ENCODE results near the gene CLIP1.

CLIP1 gene

GRCh38 chr12:122276242-122276641, 146.2 kb downstream of the CLIP1 start:
- Histone ChIP-seq H3K4me2 (ENCODE audit: low read depth, low read length, poor library complexity, severe bottlenecking) (no peak overlapping the region), H3K4me3 (ENCODE audit: insufficient read depth, low read length, poor library complexity, severe bottlenecking) (no peak overlapping the region), H3F3A (ENCODE audit: insufficient read depth) (no peaks in the 10 kb centered on the region), H4K20me1 (ENCODE audit: low read depth, low read length) (no peaks in the 10 kb centered on the region), H3K27ac (ENCODE audit: low read depth, low read length) (no peak overlapping the region), H3K79me2 (ENCODE audit: insufficient read depth, low read length) (no peaks in the 10 kb centered on the region), H2AFZ (ENCODE audit: low read depth, low read length, severe bottlenecking) (no peak overlapping the region), H3K9me2 (replicated peaks; ENCODE audit: insufficient read depth, low read length) (no peaks in the 10 kb centered on the region), H3K9me3 (ENCODE audit: insufficient read depth, low read length) (no peaks in the 10 kb centered on the region), H3K9ac (ENCODE audit: low read length) (no peak overlapping the region), H3K36me3 (ENCODE audit: low read length) (no peaks in the 10 kb centered on the region), H3K27me3 (ENCODE audit: low read length) (no peaks in the 10 kb centered on the region)
- no peak for TF ChIP-seq EZH2phosphoT487 (conservative IDR thresholded peaks at IDR 0.05; ENCODE audit: low read length)
- TF ChIP-seq, protein P1, sequence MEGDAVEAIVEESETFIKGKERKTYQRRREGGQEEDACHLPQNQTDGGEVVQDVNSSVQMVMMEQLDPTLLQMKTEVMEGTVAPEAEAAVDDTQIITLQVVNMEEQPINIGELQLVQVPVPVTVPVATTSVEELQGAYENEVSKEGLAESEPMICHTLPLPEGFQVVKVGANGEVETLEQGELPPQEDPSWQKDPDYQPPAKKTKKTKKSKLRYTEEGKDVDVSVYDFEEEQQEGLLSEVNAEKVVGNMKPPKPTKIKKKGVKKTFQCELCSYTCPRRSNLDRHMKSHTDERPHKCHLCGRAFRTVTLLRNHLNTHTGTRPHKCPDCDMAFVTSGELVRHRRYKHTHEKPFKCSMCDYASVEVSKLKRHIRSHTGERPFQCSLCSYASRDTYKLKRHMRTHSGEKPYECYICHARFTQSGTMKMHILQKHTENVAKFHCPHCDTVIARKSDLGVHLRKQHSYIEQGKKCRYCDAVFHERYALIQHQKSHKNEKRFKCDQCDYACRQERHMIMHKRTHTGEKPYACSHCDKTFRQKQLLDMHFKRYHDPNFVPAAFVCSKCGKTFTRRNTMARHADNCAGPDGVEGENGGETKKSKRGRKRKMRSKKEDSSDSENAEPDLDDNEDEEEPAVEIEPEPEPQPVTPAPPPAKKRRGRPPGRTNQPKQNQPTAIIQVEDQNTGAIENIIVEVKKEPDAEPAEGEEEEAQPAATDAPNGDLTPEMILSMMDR (IDR thresholded peaks at IDR 0.05; ENCODE audit: insufficient read depth, low read length, poor library complexity, severe bottlenecking) = no peak

- TF ChIP-seq, protein P1 (IDR thresholded peaks at IDR 0.05; ENCODE audit: insufficient read depth, low read length, poor library complexity, severe bottlenecking) = no peak
- TF ChIP-seq EZH2phosphoT487 (conservative IDR thresholded peaks at IDR 0.05; ENCODE audit: low read length) = no peak
- Histone ChIP-seq H3K27ac (ENCODE audit: low read depth, low read length) (no peak overlapping the region), H3K4me3 (ENCODE audit: insufficient read depth, low read length, poor library complexity, severe bottlenecking) (no peak overlapping the region), H3K36me3 (ENCODE audit: low read length) (no peaks in the 10 kb centered on the region), H3F3A (ENCODE audit: insufficient read depth) (no peaks in the 10 kb centered on the region), H3K79me2 (ENCODE audit: insufficient read depth, low read length) (no peaks in the 10 kb centered on the region), H3K9me2 (replicated peaks; ENCODE audit: insufficient read depth, low read length) (no peaks in the 10 kb centered on the region), H3K27me3 (ENCODE audit: low read length) (no peaks in the 10 kb centered on the region), H2AFZ (ENCODE audit: low read depth, low read length, severe bottlenecking) (no peak overlapping the region), H3K9me3 (ENCODE audit: insufficient read depth, low read length) (no peaks in the 10 kb centered on the region), H3K9ac (ENCODE audit: low read length) (no peak overlapping the region), H4K20me1 (ENCODE audit: low read depth, low read length) (no peaks in the 10 kb centered on the region), H3K4me2 (ENCODE audit: low read depth, low read length, poor library complexity, severe bottlenecking) (no peak overlapping the region)
Observed at GRCh38 chr12:122275459-122275858, 147.0 kb downstream of the CLIP1 start.

DNA sequence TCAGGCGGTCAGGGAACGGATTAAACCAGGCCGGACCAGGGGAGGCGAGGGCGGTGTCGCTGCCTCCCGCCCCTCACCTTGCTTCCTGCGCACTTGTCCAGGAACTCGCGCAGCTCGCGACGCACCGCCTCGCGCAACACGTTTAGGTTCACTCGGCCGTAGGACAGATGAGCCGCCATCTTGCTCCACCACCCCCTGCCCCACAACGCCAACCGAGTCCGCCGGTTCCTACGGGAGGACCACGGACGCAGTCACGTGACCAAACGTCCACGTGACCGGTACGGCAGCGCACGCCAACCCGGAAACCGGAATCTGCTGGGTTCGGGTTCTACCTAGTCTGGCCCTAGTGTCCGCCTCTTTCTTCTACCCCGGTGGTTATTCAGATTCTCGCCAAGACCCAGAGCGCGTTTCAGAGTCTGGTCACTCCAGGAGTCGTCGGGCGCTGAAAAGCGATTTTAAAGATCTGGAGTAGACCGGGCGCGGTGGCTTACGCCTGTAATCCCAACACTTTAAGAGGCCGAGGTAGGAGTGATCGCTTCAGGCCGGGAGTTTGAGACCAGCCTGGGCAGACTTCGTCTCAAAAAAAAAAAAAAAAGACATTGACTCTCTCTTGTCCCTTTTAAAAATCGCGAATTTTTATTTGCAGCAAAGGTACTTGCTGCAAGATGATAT, 156.1 kb downstream of the CLIP1 start, which contains the start of gene VPS33A:
Gene VPS33A, minus strand, starts transcription at position 265 of the 672 bp plus-strand sequence. Its CDS starts 86 bp downstream, at position 179.
- Histone ChIP-seq H3K27ac (ENCODE audit: low read depth, low read length) (peak within 1 kb of the TSS; percentile 70), H2AFZ (ENCODE audit: low read depth, low read length, severe bottlenecking) (peak within 1 kb of the TSS; percentile 87), H3K4me3 (ENCODE audit: insufficient read depth, low read length, poor library complexity, severe bottlenecking) (peak within 1 kb of the TSS; percentile 79), H3K4me2 (ENCODE audit: low read depth, low read length, poor library complexity, severe bottlenecking) (peak within 1 kb of the TSS; percentile 78), H4K20me1 (ENCODE audit: low read depth, low read length) (no peaks in the 10 kb centered on the region), H3K27me3 (ENCODE audit: low read length) (no peaks in the 10 kb centered on the region), H3K9ac (ENCODE audit: low read length) (peak within 1 kb of the TSS; percentile 78), H3F3A (ENCODE audit: insufficient read depth) (peaks cover 8% of the 10 kb centered on the region), H3K9me2 (replicated peaks; ENCODE audit: insufficient read depth, low read length) (no peaks in the 10 kb centered on the region), H3K79me2 (ENCODE audit: insufficient read depth, low read length) (peaks cover 14% of the 10 kb centered on the region; the same call in 1 of the 2 replicates), H3K9me3 (ENCODE audit: insufficient read depth, low read length) (no peaks in the 10 kb centered on the region), H3K36me3 (ENCODE audit: low read length) (peaks cover 4% of the 10 kb centered on the region; the same call in 1 of the 2 replicates)
- TF ChIP-seq, protein P1 (IDR thresholded peaks at IDR 0.05; ENCODE audit: insufficient read depth, low read length, poor library complexity, severe bottlenecking) = no peak
- TF ChIP-seq EZH2phosphoT487 (conservative IDR thresholded peaks at IDR 0.05; ENCODE audit: low read length) = no peak
